ENCODE results near the gene BTBD9.

GRCh38 chr6:38174806-38175495 is 464.8 kb downstream of the BTBD9 start:
- TF ChIP-seq CTCF (IDR thresholded peaks at IDR 0.05) (no peak), POLR2A (IDR thresholded peaks at IDR 0.05) (no peak)

Measured in vagina (tissue), 2 donors.